Pancreas (tissue), 10 donors: Measurements from ENCODE around the gene ZNF749. TPM values are rescaled to one million over a fixed set of nuclear protein-coding genes. Genes with fewer than 3 reads are reported as not detected.

Experiments used
- ATAC-seq, 4 donors: fragments of 200-7000 bp; cut with Tn5 transposase; one replicate each; pipeline versions ENCODE4 v1.8.0 to v1.9.1; 2020; ENCODE audit warnings: mild to moderate bottlenecking in 4 of 4, moderate library complexity in 4 of 4
- DNase-seq, 6 donors: peaks; one replicate each; pipeline ENCODE4 v3.0.0-alpha.2; 2020
- FAIRE-seq: peaks from 2 replicates; lab custom pipeline; 2012; peaks lifted over from hg19 to GRCh38; lab: Jason Lieb, UNC
- H3K27ac ChIP-seq, 4 donors: fragments of 200-600 bp; sonication (generic); 1 replicate in 3 of 4; 2 replicates in 1 of 4; pipeline versions ENCODE4 v1.5.0 to v1.8.0; 2020
- H3K27me3 ChIP-seq, 4 donors: fragments of 200-600 bp; one replicate each; pipeline ENCODE4 v1.8.0; 2021
- H3K36me3 ChIP-seq, 3 donors: fragments of 200-600 bp; sonication (generic) in 1 of 3; one replicate each; pipeline versions ENCODE4 v1.5.0 to v1.8.0; 2020 to 2021
- H3K4me1 ChIP-seq, 3 donors: fragments of 200-600 bp; one replicate each; pipeline ENCODE4 v1.8.0; 2021
- H3K4me3 ChIP-seq, 4 donors: fragments of 200-600 bp; sonication (generic) in 2 of 4; one replicate each; pipeline versions ENCODE4 v1.5.0 to v1.8.0; 2020 to 2021
- H3K9me3 ChIP-seq, 4 donors: fragments of 200-600 bp; one replicate each; pipeline ENCODE4 v1.8.0; 2021
- CTCF ChIP-seq, 4 donors: fragments of 200-600 bp; sonication (generic) in 3 of 4; IDR thresholded peaks; one replicate each; pipeline versions ENCODE4 v1.5.0 to v1.8.0; 2021; ENCODE audit warnings: antibody characterized with exemption in 4 of 4
- WGBS, 2 donors: extraction: QIAGEN DNeasy Blood & Tissue Kit; methylation state at CpG; one replicate each; pipeline ENCODE4 v1.1.7; 2013; 5-methylcytosine and 5-hydroxymethylcytosine counted together
- intact Hi-C, 3 donors: fragments of 100-400 bp; cut with DNase I; formaldehyde crosslinking; loops; one replicate each; pipeline versions ENCODE4 v1.11.1 to v1.14.2; 2022
- polyA plus RNA-seq, 2 donors: library from polyadenylated mRNA; stranded (reverse); fragments of 200-250 nt; gene quantifications; one replicate each; pipeline ENCODE4 v1.2.3, GENCODE V29; 2013
- total RNA-seq, 6 donors: library from RNA; stranded (reverse); fragmentation: NEBNext Ultra II Directional in 4 of 6; extraction: Animal tissue kit (Norgen Biotek cat#: 25700) in 4 of 6; gene quantifications; one replicate each; pipeline versions ENCODE4 v1.2.1 to v1.2.4, GENCODE V29; 2021 to 2023
- donor health status: healthy with polysubstance abuse.
- donor health status: DM: no; HTN: no; CAD: no; lungs with moderate emphysema.
- donor health status: DM: no; HTN: no; CAD: no.
- donor health status: control.
- donor health status: control.
- donor health status: Bipolar disorder and iron deficiency.
- donor health status: DM: yes; HTN: yes; CAD: no.
- donor health status: DM: no; HTN: no; CAD: no.
- donor health status: DM: no; HTN: no; CAD: no.
- donor health status: DM: yes; HTN: yes; CAD: no.

The ZNF749 gene
- total and polyA plus RNA-seq, 8 donors = 2.1 to 7.2 (median 5.0) TPM

- Histone ChIP-seq H3K9me3 (no peaks in the 10 kb centered on the region), H3K36me3 (peaks cover 0 to 7% (median 0%) of the 10 kb centered on the region in 3 donors), H3K27me3 (no peaks in the 10 kb centered on the region), H3K27ac (no peak overlapping the region), H3K4me3 (no peak overlapping the region), H3K4me1 (peaks cover 0 to 4% (median 0%) of the 10 kb centered on the region in 3 donors)
- 87 to 89% methylated on average over 9 of the region's 9 CpGs for WGBS, 2 donors
- DNase-seq (no peak), FAIRE-seq (no peak), ATAC-seq (no peak)
- no peak for TF ChIP-seq CTCF (IDR thresholded peaks at IDR 0.05)
- intact Hi-C loops = no loop called here
Measured at GRCh38 chr19:57438925-57439324, 3.8 kb downstream of the ZNF749 start.

- intact Hi-C loops = no loop called here
- FAIRE-seq = no peak
- TF ChIP-seq CTCF (IDR thresholded peaks at IDR 0.05) = no peak
- DNase-seq = no peak
- Histone ChIP-seq H3K4me3 (no peak overlapping the region), H3K27me3 (no peaks in the 10 kb centered on the region), H3K27ac (no peak overlapping the region), H3K9me3 (no peaks in the 10 kb centered on the region), H3K36me3 (peaks cover 0 to 10% (median 0%) of the 10 kb centered on the region in 3 donors), H3K4me1 (no peaks in the 10 kb centered on the region)
- ATAC-seq = no peak
- WGBS, 2 donors = 82% methylated on average over 7 of the region's 7 CpGs
Measured at GRCh38 chr19:57441979-57442752, 7.0 kb downstream of the ZNF749 start.

GRCh38 chr19:57443121-57443696, 8.1 kb downstream of the ZNF749 start:
- WGBS, 2 donors = 78% methylated on average over 5 of the region's 5 CpGs
- FAIRE-seq (no peak), ATAC-seq (no peak), DNase-seq (no peak)
- H3K36me3 ChIP-seq = peaks cover 0 to 10% (median 0%) of the 10 kb centered on the region in 3 donors
- TF ChIP-seq CTCF (IDR thresholded peaks at IDR 0.05) = no peak
- H3K4me1 ChIP-seq = no peaks in the 10 kb centered on the region
- H3K9me3 ChIP-seq = no peaks in the 10 kb centered on the region
- H3K27me3 ChIP-seq = no peaks in the 10 kb centered on the region
- H3K4me3 ChIP-seq = no peak overlapping the region
- H3K27ac ChIP-seq = no peak overlapping the region
- intact Hi-C loops = no loop called here

- intact Hi-C loops = no loop called here
- no peak for DNase-seq
- 84 to 93% methylated on average over 3 of the region's 3 CpGs for WGBS, 2 donors
- no peaks in the 10 kb centered on the region for H3K36me3 ChIP-seq
- no peak for ATAC-seq
- no peak overlapping the region for H3K4me3 ChIP-seq
- no peaks in the 10 kb centered on the region for H3K4me1 ChIP-seq
- FAIRE-seq = no peak
- no peaks in the 10 kb centered on the region for H3K27me3 ChIP-seq
- no peaks in the 10 kb centered on the region for H3K9me3 ChIP-seq
- no peak overlapping the region for H3K27ac ChIP-seq
- no peak for TF ChIP-seq CTCF (IDR thresholded peaks at IDR 0.05)
Measured at GRCh38 chr19:57452307-57452706, 17.2 kb downstream of the ZNF749 start.
